A673 (cell line): ENCODE results near the gene AEBP2.

ENCODE experiments used
- EZH2 ChIP-seq: fragments of 200-600 bp; sonication (generic); IDR thresholded peaks from 2 replicates; pipeline ENCODE4 v1.6.1; 2017; ENCODE audit warnings: borderline replicate concordance, low read depth, mild to moderate bottlenecking, mixed read lengths, antibody characterized with exemption, low read length; ENCODE audit not compliant: poor library complexity, severe bottlenecking
- TF ChIP-seq, protein P1 (sequence below): fragments of 300-800, 200-600 bp; sonication (generic); conservative IDR thresholded peaks from 2 replicates; pipeline ENCODE4 v1.5.1; 2017; ENCODE audit warnings: low read depth, mild to moderate bottlenecking, antibody characterized with exemption, low read length, moderate library complexity, mixed read lengths

- TF ChIP-seq, protein P1, sequence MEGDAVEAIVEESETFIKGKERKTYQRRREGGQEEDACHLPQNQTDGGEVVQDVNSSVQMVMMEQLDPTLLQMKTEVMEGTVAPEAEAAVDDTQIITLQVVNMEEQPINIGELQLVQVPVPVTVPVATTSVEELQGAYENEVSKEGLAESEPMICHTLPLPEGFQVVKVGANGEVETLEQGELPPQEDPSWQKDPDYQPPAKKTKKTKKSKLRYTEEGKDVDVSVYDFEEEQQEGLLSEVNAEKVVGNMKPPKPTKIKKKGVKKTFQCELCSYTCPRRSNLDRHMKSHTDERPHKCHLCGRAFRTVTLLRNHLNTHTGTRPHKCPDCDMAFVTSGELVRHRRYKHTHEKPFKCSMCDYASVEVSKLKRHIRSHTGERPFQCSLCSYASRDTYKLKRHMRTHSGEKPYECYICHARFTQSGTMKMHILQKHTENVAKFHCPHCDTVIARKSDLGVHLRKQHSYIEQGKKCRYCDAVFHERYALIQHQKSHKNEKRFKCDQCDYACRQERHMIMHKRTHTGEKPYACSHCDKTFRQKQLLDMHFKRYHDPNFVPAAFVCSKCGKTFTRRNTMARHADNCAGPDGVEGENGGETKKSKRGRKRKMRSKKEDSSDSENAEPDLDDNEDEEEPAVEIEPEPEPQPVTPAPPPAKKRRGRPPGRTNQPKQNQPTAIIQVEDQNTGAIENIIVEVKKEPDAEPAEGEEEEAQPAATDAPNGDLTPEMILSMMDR = no peak
- TF ChIP-seq EZH2 = no peak
Measured at GRCh38 chr12:19402211-19402610, 37.1 kb upstream of the AEBP2 start.
